HepG2 (cell line): ENCODE results near the gene LLGL2. TPM values are rescaled to one million over a fixed set of nuclear protein-coding genes. Genes with fewer than 3 reads are reported as not detected.

ENCODE experiments used
- DZIP1 ChIP-seq: sonication (generic); formaldehyde crosslinking; IDR thresholded peaks from 2 replicates; pipeline ENCODE4 v1.5.0; 2020; ENCODE audit warnings: mild to moderate bottlenecking, missing genetic modification reagents
- EHMT2 ChIP-seq: fragments of 200-600 bp; sonication (generic); IDR thresholded peaks from 2 replicates; pipeline ENCODE4 v1.7.0; 2017; ENCODE audit warnings: antibody characterized with exemption, low read depth, low read length, borderline replicate concordance
- FIP1L1 ChIP-seq: fragments of 200-400 bp; formaldehyde crosslinking; IDR thresholded peaks from 2 replicates; pipeline ENCODE4 v1.6.1; 2018; ENCODE audit warnings: low read depth, mild to moderate bottlenecking, low read length, moderate library complexity, borderline replicate concordance; ENCODE audit not compliant: insufficient read depth
- GFI1 ChIP-seq: sonication (generic); formaldehyde crosslinking; IDR thresholded peaks from 2 replicates; pipeline ENCODE4 v1.5.0; 2020; ENCODE audit warnings: missing genetic modification reagents, mild to moderate bottlenecking, borderline replicate concordance
- MED1 ChIP-seq: sonication (generic); formaldehyde crosslinking; IDR thresholded peaks from 2 replicates; pipeline ENCODE4 v1.4.0; 2020; ENCODE audit warnings: missing genetic modification reagents
- PHF8 ChIP-seq: sonication (generic); formaldehyde crosslinking; IDR thresholded peaks from 2 replicates; pipeline ENCODE4 v1.5.0; 2020; ENCODE audit warnings: missing genetic modification reagents
- RCOR2 ChIP-seq: IDR thresholded peaks from 2 replicates; pipeline ENCODE4 v1.6.1; 2016; ENCODE audit warnings: missing biosample characterization, missing genetic modification reagents
- TCF12 ChIP-seq, 2 experiments: fragments of 450-650 bp in 1 of 2; sonication (generic) in 1 of 2; formaldehyde crosslinking in 1 of 2; IDR thresholded peaks; 2 replicates each; pipeline versions ENCODE4 v1.6.1 to v1.8.0; 2017 to 2022; ENCODE audit warnings: antibody characterized with exemption in 1 of 2, mild to moderate bottlenecking in 1 of 2, missing genetic modification reagents in 1 of 2, moderate library complexity in 1 of 2
- ZBTB37 ChIP-seq: sonication (generic); formaldehyde crosslinking; IDR thresholded peaks from 2 replicates; pipeline ENCODE4 v1.4.0; 2020; ENCODE audit warnings: mild to moderate bottlenecking, missing genetic modification reagents
- ZNF17 ChIP-seq: sonication (generic); formaldehyde crosslinking; IDR thresholded peaks from 2 replicates; pipeline ENCODE4 v1.5.0; 2020; ENCODE audit warnings: mild to moderate bottlenecking, missing genetic modification reagents
- ZNF235 ChIP-seq: sonication (generic); formaldehyde crosslinking; IDR thresholded peaks from 2 replicates; pipeline ENCODE4 v1.8.1; 2023; ENCODE audit warnings: mild to moderate bottlenecking, missing genetic modification reagents, borderline replicate concordance
- ZNF567 ChIP-seq: sonication (generic); formaldehyde crosslinking; IDR thresholded peaks from 2 replicates; pipeline ENCODE4 v1.8.1; 2023; ENCODE audit warnings: mild to moderate bottlenecking, missing genetic modification reagents, borderline replicate concordance
- ZNF703 ChIP-seq: sonication (generic); formaldehyde crosslinking; IDR thresholded peaks from 2 replicates; pipeline ENCODE4 v1.5.1; 2020; ENCODE audit warnings: missing genetic modification reagents, mild to moderate bottlenecking, moderate library complexity, borderline replicate concordance
- ZUFSP ChIP-seq: sonication (generic); formaldehyde crosslinking; IDR thresholded peaks from 2 replicates; pipeline ENCODE4 v1.9.0; 2021; ENCODE audit warnings: missing genetic modification reagents, mild to moderate bottlenecking, borderline replicate concordance
- polyA plus RNA-seq, 8 experiments: library from polyadenylated mRNA; depleted of rRNA in 3 of 8; stranded (reverse) in 7 of 8; unstranded in 1 of 8; fragments of >200 nt; fragmentation: Illumina TruSeq in 4 of 8; extraction: Trizol in 4 of 8; gene quantifications; 2 replicates each; pipeline versions ENCODE4 v1.2.1 to v1.2.3, GENCODE V29; 2011 to 2016; ENCODE audit warnings: low read depth in 4 of 8, missing spikeins in 1 of 8, mixed read lengths in 1 of 8; ENCODE audit not compliant: insufficient read depth in 1 of 8
- total RNA-seq, 5 experiments: library from RNA; depleted of rRNA; stranded (reverse); fragments of >200 nt; fragmentation: Illumina TruSeq; extraction: Trizol; gene quantifications; 2 replicates each; pipeline ENCODE4 v1.2.3, GENCODE V29; 2016; ENCODE audit warnings: low read depth in 1 of 5
- TF ChIP-seq, protein P1 (sequence below): sonication (generic); formaldehyde crosslinking; conservative IDR thresholded peaks from 2 replicates; pipeline ENCODE4 v1.4.0; 2020; ENCODE audit warnings: missing genetic modification reagents
- TF ChIP-seq, protein P2 (sequence below): sonication (generic); formaldehyde crosslinking; IDR thresholded peaks from 2 replicates; pipeline ENCODE4 v1.4.0; 2020; ENCODE audit warnings: missing genetic modification reagents, mild to moderate bottlenecking, borderline replicate concordance

Gene LLGL2
- total and polyA plus RNA-seq, 2 of the 13 experiments (the other 11 are each of a cell fraction or from before 2014, with no cell fraction given) = 83.0 to 86.7 TPM

- TF ChIP-seq TCF12 (IDR thresholded peaks at IDR 0.05) = no peak
- TF ChIP-seq TCF12 (CRISPR knock-in tag; IDR thresholded peaks at IDR 0.05) = peak; percentile 80
- no peak for TF ChIP-seq ZNF567
- no peak for TF ChIP-seq RCOR2 (CRISPR knock-in tag)
- no peak for TF ChIP-seq FIP1L1
- TF ChIP-seq ZNF703 (CRISPR knock-in tag) = peak; percentile 33; the same call in 1 of the 2 replicates
- TF ChIP-seq, protein P1, sequence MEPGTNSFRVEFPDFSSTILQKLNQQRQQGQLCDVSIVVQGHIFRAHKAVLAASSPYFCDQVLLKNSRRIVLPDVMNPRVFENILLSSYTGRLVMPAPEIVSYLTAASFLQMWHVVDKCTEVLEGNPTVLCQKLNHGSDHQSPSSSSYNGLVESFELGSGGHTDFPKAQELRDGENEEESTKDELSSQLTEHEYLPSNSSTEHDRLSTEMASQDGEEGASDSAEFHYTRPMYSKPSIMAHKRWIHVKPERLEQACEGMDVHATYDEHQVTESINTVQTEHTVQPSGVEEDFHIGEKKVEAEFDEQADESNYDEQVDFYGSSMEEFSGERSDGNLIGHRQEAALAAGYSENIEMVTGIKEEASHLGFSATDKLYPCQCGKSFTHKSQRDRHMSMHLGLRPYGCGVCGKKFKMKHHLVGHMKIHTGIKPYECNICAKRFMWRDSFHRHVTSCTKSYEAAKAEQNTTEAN (CRISPR knock-in tag) = 0 out of 2 replicates have a peak, but pooled peaks have one; percentile 34
- peak; percentile 65; the same call in 1 of the 2 replicates for TF ChIP-seq MED1 (CRISPR knock-in tag)
- TF ChIP-seq ZNF17 = 0 out of 2 replicates have a peak, but pooled peaks have one; percentile 57
- peak; percentile 73 for TF ChIP-seq PHF8 (CRISPR knock-in tag)
- no peak for TF ChIP-seq EHMT2
- TF ChIP-seq ZUFSP (CRISPR knock-in tag) = no peak
- TF ChIP-seq, protein P2, sequence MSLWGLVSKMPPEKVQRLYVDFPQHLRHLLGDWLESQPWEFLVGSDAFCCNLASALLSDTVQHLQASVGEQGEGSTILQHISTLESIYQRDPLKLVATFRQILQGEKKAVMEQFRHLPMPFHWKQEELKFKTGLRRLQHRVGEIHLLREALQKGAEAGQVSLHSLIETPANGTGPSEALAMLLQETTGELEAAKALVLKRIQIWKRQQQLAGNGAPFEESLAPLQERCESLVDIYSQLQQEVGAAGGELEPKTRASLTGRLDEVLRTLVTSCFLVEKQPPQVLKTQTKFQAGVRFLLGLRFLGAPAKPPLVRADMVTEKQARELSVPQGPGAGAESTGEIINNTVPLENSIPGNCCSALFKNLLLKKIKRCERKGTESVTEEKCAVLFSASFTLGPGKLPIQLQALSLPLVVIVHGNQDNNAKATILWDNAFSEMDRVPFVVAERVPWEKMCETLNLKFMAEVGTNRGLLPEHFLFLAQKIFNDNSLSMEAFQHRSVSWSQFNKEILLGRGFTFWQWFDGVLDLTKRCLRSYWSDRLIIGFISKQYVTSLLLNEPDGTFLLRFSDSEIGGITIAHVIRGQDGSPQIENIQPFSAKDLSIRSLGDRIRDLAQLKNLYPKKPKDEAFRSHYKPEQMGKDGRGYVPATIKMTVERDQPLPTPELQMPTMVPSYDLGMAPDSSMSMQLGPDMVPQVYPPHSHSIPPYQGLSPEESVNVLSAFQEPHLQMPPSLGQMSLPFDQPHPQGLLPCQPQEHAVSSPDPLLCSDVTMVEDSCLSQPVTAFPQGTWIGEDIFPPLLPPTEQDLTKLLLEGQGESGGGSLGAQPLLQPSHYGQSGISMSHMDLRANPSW (CRISPR knock-in tag) = no peak
- 0 out of 2 replicates have a peak, but pooled peaks have one; percentile 83 for TF ChIP-seq ZNF235 (CRISPR knock-in tag)
- TF ChIP-seq GFI1 (CRISPR knock-in tag) = peak; percentile 73
- peak; percentile 87; the same call in 1 of the 2 replicates for TF ChIP-seq DZIP1 (CRISPR knock-in tag)
- peak; percentile 81; the same call in 1 of the 2 replicates for TF ChIP-seq ZBTB37 (CRISPR knock-in tag)
These were observed 24.0 kb downstream of the LLGL2 start (continued) for GRCh38 chr17:75549246-75550138.
